ENCODE results near the gene FUT6. TPM values are rescaled to one million over a fixed set of nuclear protein-coding genes. Genes with fewer than 3 reads are reported as not detected.
"Not testable (repeated sequence)": the region's sequence is repeated elsewhere in the genome, so short reads cannot be mapped to it uniquely, and the experiment has no call there.

FUT6 gene
- total RNA-seq, 2 experiments from 2014 or later = not detected

DNA sequence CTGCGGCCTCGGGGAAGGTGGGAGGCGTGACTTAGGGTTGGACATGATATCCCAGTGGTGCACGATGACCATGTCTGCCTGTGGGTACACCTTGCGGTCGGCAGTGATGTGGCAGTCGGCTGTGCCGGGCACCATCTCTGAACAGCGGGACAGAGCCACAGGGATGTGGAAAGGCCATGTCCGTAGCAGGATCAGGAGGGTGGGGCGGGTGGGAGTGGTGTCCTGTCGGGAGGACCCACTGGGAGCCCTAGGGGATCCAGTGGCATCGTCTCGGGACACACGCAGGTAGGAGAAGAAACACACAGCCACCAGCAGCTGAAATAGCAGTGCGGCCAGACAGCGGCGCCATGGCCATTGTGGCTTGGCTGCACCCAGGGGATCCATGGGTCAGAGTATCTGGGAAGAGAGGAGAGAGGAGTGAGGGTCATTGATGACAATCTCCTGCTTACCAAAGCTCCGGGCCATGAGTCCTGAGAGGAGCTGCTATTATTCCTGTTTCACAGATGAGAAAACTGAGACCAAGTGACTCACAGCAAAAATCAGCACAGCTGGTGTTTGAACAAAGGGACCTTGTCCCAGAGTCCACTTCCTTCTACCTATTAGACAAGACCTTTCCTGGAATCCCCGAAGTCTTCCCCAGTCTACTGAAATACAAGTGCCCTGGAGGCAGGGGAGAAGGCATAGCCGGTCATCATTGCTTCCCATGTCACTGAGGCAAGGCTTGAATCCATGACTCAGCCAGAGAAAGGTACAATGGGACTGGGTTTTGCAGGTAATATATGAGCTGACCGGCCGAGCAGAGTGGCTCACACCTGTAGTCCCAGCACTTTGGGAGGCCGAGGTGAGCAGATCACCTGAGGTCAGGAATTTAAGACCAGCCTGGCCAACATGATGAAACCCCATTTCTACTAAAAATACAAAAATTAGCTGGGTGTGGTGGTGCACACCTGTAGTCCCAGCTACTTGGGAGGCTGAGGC is 5.2 kb upstream of the FUT6 start:
- Mint-ChIP-seq H3K9me3 (no peaks in the 10 kb centered on the region), H3K36me3 (no peaks in the 10 kb centered on the region), H3K27ac (no peak overlapping the region), H3K4me3 (no peak overlapping the region), H3K4me1 (peaks cover under 1% of the 10 kb centered on the region), H3K27me3 (no peaks in the 10 kb centered on the region)
- no peak for DNase-seq

DNA sequence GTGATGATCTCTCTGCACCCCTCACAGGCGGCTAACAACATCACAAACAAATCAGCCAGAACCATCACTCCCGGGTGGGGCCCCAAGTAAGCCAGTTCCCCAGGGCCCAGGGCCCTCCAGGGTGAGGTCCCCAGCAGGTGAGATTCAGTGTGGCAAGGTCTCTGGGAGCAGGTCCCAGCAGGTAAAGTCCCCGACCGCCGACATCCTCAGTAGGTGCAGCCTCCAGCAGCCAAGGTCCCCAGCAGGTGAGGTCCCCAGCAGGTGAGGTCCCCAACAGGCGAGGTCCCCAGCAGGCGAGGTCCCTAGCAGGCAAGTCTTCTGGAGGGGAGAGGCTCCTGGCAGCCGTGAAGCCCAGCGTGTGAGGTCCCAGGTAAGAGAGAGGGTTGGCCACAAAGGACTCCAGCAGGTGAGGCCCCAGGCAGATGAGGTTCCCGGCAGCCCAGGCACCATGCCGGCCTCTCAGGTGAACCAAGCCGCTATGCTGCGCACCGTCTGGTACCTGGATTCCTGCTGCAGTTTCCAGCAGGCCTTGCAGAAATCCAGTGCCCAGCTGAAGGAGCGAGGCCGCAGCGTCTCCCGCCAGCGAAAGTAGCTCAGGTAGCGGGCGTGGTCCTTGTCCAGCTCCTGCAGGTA is 3.9 kb upstream of the FUT6 start:
- Mint-ChIP-seq H3K9me3 (no peaks in the 10 kb centered on the region), H3K36me3 (no peaks in the 10 kb centered on the region), H3K4me3 (no peak overlapping the region), H3K4me1 (peaks cover 8% of the 10 kb centered on the region), H3K27ac (no peak overlapping the region), H3K27me3 (no peaks in the 10 kb centered on the region)
- no peak for DNase-seq

DNA sequence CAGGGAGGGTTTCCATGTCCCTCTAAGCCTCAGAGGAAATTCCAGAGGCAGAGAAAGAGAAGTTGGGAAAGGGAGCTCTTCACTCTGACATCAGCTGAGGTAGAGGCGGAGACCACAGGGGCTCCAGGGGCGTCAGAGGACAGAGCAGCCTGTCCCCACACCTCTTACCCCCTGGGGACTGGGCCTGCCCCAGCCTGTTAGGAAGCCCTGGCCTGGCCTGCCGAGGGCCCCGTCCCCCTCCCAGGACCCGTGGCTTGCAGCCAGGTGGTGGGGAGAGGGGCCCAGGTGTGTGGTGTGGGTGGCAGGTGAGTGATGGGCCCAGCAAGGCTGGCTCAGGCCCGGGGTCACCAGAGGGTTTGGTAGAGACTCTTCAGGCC is 2.2 kb upstream of the FUT6 start:
- not testable (repeated sequence) for H3K27me3 Mint-ChIP-seq, DNase-seq, H3K9me3 Mint-ChIP-seq, H3K27ac Mint-ChIP-seq, H3K36me3 Mint-ChIP-seq, H3K4me3 Mint-ChIP-seq
- H3K4me1 Mint-ChIP-seq = peaks cover 14% of the 10 kb centered on the region

DNA sequence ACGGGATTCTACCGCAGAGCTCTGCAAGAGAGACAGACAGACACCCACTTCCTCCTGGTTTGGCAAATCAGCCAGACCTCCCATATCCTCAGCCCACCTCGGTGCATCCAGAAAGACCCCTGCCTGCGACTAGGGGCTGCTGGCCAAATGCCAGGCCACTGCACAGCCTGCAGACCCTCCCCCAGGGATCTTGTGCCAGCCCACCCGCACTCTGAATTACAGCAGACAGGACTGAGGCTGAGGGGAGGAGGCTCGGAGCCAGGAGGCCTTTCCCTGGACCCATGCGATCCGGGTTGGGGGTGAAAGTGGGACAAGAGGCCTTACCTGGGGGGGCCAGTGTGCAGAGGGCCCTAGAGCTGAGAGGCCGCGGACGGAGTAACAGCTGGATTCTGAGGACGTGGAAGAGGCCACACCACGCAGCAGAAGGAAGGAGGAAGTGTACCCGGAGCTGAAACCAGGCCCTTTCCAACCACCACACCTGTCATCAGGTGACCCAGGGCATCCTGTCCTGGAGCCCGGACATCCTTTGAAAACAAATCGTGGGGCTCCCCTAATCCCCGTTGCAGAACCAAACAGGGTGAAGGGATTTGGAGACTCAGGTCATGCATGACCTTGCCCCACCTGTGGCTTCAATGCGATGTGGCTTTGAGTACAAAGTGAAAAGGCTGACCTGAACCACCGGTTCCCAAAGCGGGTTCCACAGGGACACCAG is 993 bp downstream of the FUT6 start:
- H3K9me3 Mint-ChIP-seq = no peaks in the 10 kb centered on the region
- no peak for DNase-seq
- no peak overlapping the region for H3K4me3 Mint-ChIP-seq
- no peaks in the 10 kb centered on the region for H3K36me3 Mint-ChIP-seq
- no peaks in the 10 kb centered on the region for H3K27me3 Mint-ChIP-seq
- no peak overlapping the region for H3K27ac Mint-ChIP-seq
- peaks cover 14% of the 10 kb centered on the region for H3K4me1 Mint-ChIP-seq

GRCh38 chr19:5837761-5838352 is 1.6 kb downstream of the FUT6 start:
- Mint-ChIP-seq H3K27ac (no peak overlapping the region), H3K36me3 (no peaks in the 10 kb centered on the region), H3K27me3 (no peaks in the 10 kb centered on the region), H3K9me3 (no peaks in the 10 kb centered on the region), H3K4me1 (peaks cover 14% of the 10 kb centered on the region), H3K4me3 (no peak overlapping the region)
- DNase-seq = no peak

GRCh38 chr19:5832527-5833216 is 6.8 kb downstream of the FUT6 start:
- no peaks in the 10 kb centered on the region for H3K27me3 Mint-ChIP-seq
- no peak for DNase-seq
- H3K4me1 Mint-ChIP-seq = peaks cover 7% of the 10 kb centered on the region
- H3K9me3 Mint-ChIP-seq = no peaks in the 10 kb centered on the region
- no peak overlapping the region for H3K4me3 Mint-ChIP-seq
- H3K36me3 Mint-ChIP-seq = no peaks in the 10 kb centered on the region
- H3K27ac Mint-ChIP-seq = no peak overlapping the region

DNA sequence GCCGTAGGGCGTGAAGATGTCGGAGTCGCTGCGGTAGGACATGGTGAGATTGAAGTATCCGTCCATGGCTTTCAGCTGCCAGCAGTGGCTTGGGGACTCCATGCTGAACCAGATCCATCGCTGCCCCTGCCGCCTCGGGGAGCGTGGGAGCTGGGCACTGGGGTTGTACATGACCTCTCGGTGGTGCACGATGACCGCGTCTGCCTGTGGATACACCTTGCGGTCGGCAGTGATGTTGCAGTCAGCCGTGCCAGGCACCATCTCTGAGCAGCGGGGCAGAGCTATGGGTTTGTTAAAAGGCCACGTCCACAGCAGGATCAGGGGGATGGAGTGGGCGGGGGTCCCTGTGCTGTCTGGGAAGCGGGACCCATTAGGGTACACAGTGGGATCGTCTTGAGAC is 7.4 kb downstream of the FUT6 start:
- H3K4me3 Mint-ChIP-seq = no peak overlapping the region
- H3K4me1 Mint-ChIP-seq = peaks cover 8% of the 10 kb centered on the region
- no peak overlapping the region for H3K27ac Mint-ChIP-seq
- no peaks in the 10 kb centered on the region for H3K27me3 Mint-ChIP-seq
- no peak for DNase-seq
- H3K9me3 Mint-ChIP-seq = no peaks in the 10 kb centered on the region
- no peaks in the 10 kb centered on the region for H3K36me3 Mint-ChIP-seq

DNA sequence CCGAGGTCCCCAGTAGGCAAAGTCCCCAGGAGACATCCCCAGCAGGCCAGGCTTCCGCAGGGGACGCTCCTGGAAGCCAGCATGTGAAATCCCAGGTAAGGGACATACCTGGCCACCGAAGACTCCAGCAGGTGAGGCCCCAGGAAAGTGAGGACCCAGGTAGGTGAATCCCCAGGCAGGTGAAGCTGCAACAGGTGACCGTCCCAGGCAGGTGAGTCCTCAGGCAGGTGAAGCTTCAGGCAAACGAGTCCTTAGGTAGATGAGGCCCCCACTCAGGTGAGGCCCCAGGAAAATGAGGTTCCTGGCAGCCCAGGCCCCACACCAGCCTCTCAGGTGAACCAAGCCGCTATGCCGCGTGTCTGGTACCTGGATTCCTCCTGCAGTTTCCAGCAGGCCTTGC is 8.3 kb downstream of the FUT6 start:
- Mint-ChIP-seq H3K27me3 (no peaks in the 10 kb centered on the region), H3K4me1 (peaks cover 13% of the 10 kb centered on the region), H3K27ac (no peak overlapping the region), H3K4me3 (no peak overlapping the region), H3K9me3 (no peaks in the 10 kb centered on the region), H3K36me3 (no peaks in the 10 kb centered on the region)
- DNase-seq = no peak

GRCh38 chr19:5829567-5830310 is 9.8 kb downstream of the FUT6 start:
- Mint-ChIP-seq H3K9me3 (no peaks in the 10 kb centered on the region), H3K4me1 (peaks cover 13% of the 10 kb centered on the region), H3K36me3 (no peaks in the 10 kb centered on the region), H3K4me3 (peak overlapping the region; percentile 99), H3K27ac (no peak overlapping the region), H3K27me3 (no peaks in the 10 kb centered on the region)
- DNase-seq = no peak

DNA sequence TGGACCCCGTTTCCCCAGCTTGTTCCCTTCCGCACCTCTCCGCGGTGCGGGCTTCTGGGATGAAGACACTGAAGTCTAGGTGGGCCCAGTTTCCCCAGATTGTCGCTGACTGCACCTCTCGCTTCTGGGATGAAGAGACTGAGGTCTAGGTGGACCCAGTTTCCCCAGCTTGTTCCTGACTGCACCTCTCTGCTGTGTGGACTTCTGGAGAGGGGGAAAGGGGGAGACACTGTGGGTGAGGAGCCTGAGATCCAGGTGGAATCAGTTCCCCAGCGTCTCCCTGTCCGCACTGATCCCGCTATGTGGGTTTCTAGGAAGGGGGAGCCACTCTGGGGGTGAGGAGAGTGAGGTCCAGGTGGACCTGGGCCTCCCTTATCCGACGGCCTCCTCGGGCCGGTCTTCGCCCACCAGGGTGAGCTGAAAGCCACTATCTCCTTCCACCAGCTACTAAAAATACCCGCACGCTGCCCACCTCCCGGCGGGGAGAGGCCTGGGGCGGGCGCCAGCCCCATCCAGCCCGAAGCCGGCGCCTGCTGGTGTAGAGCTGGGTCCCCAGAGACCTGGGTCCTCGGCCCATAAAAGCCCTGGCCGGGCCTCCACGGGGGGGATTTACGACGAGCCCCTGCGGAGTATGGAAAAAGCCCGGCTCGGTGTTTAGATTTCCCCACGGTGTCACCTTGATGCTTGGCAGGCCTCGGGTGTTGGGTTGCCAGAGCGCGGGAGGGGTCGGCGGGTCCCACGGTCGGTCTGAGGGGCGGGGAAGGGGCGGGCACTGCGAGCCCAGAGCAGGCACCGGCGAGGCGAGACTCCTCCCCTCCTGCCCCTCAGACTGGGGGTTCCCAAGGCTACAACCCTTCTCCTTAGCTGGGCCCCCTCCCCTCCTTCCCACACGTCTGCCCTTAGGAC is 10.6 kb downstream of the FUT6 start:
- peak; percentile 46 for DNase-seq
- H3K4me1 Mint-ChIP-seq = peaks cover 13% of the 10 kb centered on the region
- no peaks in the 10 kb centered on the region for H3K27me3 Mint-ChIP-seq
- peak overlapping the region; percentile 99 for H3K27ac Mint-ChIP-seq
- H3K9me3 Mint-ChIP-seq = no peaks in the 10 kb centered on the region
- H3K36me3 Mint-ChIP-seq = no peaks in the 10 kb centered on the region
- H3K4me3 Mint-ChIP-seq = peak overlapping the region; percentile 99

DNA sequence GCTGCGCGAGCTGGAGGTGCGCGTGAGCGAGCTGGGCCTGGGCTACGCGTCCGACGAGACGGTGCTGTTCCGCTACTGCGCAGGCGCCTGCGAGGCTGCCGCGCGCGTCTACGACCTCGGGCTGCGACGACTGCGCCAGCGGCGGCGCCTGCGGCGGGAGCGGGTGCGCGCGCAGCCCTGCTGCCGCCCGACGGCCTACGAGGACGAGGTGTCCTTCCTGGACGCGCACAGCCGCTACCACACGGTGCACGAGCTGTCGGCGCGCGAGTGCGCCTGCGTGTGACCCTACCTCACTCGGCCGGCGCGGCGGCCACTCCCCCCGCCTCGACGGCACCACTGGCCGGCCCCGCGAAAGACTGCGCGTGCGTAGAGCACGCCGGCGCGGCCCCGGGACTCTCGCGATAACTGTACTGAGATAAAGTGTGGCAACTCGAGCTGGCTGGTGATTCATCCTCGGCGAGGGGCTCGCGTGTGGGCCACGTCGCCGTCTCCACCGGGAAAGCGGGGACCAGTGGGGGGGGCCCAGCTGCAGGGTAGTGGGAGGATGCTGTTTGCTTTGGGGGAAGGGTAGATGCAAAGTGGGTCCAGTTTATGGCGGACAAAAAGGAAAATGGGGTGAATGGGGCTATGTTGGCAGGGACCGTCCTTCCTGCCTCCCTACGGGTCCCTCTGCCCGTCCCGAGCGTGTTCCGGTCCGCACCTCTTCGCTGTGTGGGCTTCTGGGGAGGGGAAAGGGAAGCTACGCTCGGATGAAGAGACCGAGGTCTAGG is 11.4 kb downstream of the FUT6 start:
- Mint-ChIP-seq H3K27me3 (no peaks in the 10 kb centered on the region), H3K36me3 (no peaks in the 10 kb centered on the region), H3K9me3 (no peaks in the 10 kb centered on the region), H3K4me3 (peak overlapping the region; percentile 99), H3K27ac (peak overlapping the region; percentile 99), H3K4me1 (peaks cover 13% of the 10 kb centered on the region)
- DNase-seq = peak; percentile 97

DNA sequence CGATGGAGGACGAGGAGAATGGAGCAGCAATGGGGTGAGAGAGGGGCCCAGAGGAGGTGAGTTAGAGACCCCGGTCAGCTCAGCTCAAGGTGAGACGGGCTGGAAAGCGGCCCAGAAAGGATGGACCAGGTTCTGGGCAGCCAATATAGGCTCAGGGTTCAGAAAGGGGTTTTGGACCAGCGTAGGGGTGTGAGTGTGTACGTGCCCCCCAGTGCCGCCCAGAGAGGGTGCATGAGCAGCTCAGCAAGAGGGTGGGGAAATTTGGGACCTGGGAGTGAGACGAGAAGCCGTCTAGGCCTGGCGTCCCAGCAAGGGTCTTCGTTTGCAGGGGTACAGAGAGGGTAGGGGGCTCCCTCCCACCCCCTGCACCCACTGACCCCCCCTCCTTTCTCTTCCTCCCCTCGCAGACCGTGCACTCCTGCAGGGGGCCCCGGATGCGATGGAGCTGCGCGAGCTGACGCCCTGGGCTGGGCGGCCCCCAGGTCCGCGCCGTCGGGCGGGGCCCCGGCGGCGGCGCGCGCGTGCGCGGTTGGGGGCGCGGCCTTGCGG is 12.1 kb downstream of the FUT6 start:
- H3K27me3 Mint-ChIP-seq = no peaks in the 10 kb centered on the region
- H3K4me3 Mint-ChIP-seq = peak overlapping the region; percentile 83
- H3K4me1 Mint-ChIP-seq = peaks cover 13% of the 10 kb centered on the region
- DNase-seq = no peak
- H3K9me3 Mint-ChIP-seq = no peaks in the 10 kb centered on the region
- no peaks in the 10 kb centered on the region for H3K36me3 Mint-ChIP-seq
- H3K27ac Mint-ChIP-seq = peak overlapping the region; percentile 83
